GM23338 (cell line): ENCODE data around the gene IPO13. TPM values are rescaled to one million over a fixed set of nuclear protein-coding genes. Genes with fewer than 3 reads are reported as not detected.

ENCODE experiments used
- ATAC-seq: fragments of 200-7000 bp; cut with Tn5 transposase; 3 replicates; pipeline ENCODE4 v1.9.1; 2020
- DNase-seq: peaks from one replicate; pipeline ENCODE4 v3.0.0-alpha.2; 2015; ENCODE audit warnings: low spot score
- H2AFZ ChIP-seq: fragments of 200-600 bp; sonication (generic); 2 replicates; pipeline ENCODE4 v1.8.0; 2016; ENCODE audit warnings: antibody characterized with exemption, mild to moderate bottlenecking, moderate library complexity
- H3F3A ChIP-seq: fragments of 200-600 bp; sonication (generic); replicated peaks from 2 replicates; pipeline ENCODE4 v1.8.0; 2017; ENCODE audit warnings: antibody characterized with exemption, mixed run types, low read depth
- H3K27ac ChIP-seq: fragments of 200-600 bp; sonication (generic); 2 replicates; pipeline ENCODE4 v1.6.1; 2016; ENCODE audit warnings: low read depth
- H3K27me3 ChIP-seq: fragments of 200-600 bp; sonication (generic); 2 replicates; pipeline ENCODE4 v1.8.0; 2016; ENCODE audit warnings: mild to moderate bottlenecking, mixed run types, moderate library complexity; ENCODE audit not compliant: insufficient read depth
- H3K36me3 ChIP-seq: fragments of 200-600 bp; sonication (generic); 2 replicates; pipeline ENCODE4 v1.8.0; 2016; ENCODE audit warnings: mild to moderate bottlenecking; ENCODE audit not compliant: insufficient read depth
- H3K4me1 ChIP-seq: fragments of 200-600 bp; sonication (generic); 2 replicates; pipeline ENCODE4 v1.8.0; 2016; ENCODE audit warnings: mild to moderate bottlenecking, moderate library complexity; ENCODE audit not compliant: insufficient read depth
- H3K4me2 ChIP-seq: fragments of 200-600 bp; sonication (generic); 2 replicates; pipeline ENCODE4 v1.7.1; 2017; ENCODE audit warnings: mixed run types
- H3K4me3 ChIP-seq: fragments of 200-600 bp; sonication (generic); 2 replicates; pipeline ENCODE4 v1.6.1; 2016; ENCODE audit warnings: mixed run types
- H3K79me2 ChIP-seq: fragments of 200-600 bp; sonication (generic); replicated peaks from 2 replicates; pipeline ENCODE4 v1.8.0; 2017; ENCODE audit warnings: mild to moderate bottlenecking; ENCODE audit not compliant: insufficient read depth
- H3K9me2 ChIP-seq: fragments of 200-600 bp; sonication (generic); 2 replicates; pipeline ENCODE4 v1.8.0; 2017; ENCODE audit not compliant: insufficient read depth
- H4K20me1 ChIP-seq: fragments of 200-600 bp; sonication (generic); replicated peaks from 2 replicates; pipeline ENCODE4 v1.8.0; 2017; ENCODE audit warnings: mild to moderate bottlenecking; ENCODE audit not compliant: insufficient read depth
- H3K27ac Mint-ChIP-seq: 2 replicates; pipeline ENCODE4 v1.8.0; 2020; ENCODE audit warnings: inconsistent platforms, mild to moderate bottlenecking, moderate library complexity, mixed read lengths
- H3K27me3 Mint-ChIP-seq: 3 replicates; pipeline ENCODE4 v1.8.0; 2022; ENCODE audit warnings: low read depth, mild to moderate bottlenecking, moderate library complexity, mixed read lengths, inconsistent platforms; ENCODE audit not compliant: insufficient read depth, poor library complexity
- H3K36me3 Mint-ChIP-seq: 3 replicates; pipeline ENCODE4 v1.8.0; 2021; ENCODE audit warnings: low read depth, mild to moderate bottlenecking, inconsistent platforms, moderate library complexity, mixed read lengths
- H3K4me1 Mint-ChIP-seq: 3 replicates; pipeline ENCODE4 v1.8.0; 2020; ENCODE audit warnings: mild to moderate bottlenecking, inconsistent platforms, mixed read lengths
- H3K4me3 Mint-ChIP-seq: 3 replicates; pipeline ENCODE4 v1.8.0; 2021; ENCODE audit warnings: moderate library complexity, mild to moderate bottlenecking, inconsistent platforms, mixed read lengths
- H3K9me3 Mint-ChIP-seq: 3 replicates; pipeline ENCODE4 v1.8.0; 2020; ENCODE audit warnings: moderate library complexity, mild to moderate bottlenecking, inconsistent platforms, mixed read lengths
- CREB1 ChIP-seq: fragments of 250-450 bp; sonication (Bioruptor Pico); IDR thresholded peaks from 2 replicates; pipeline ENCODE4 v1.5.0; 2020; ENCODE audit warnings: low read depth, mild to moderate bottlenecking, moderate library complexity
- EZH2 ChIP-seq: fragments of 200-600 bp; sonication (generic); IDR thresholded peaks from one replicate; pipeline ENCODE4 v1.8.0; 2017; ENCODE audit warnings: antibody characterized with exemption, mild to moderate bottlenecking, low read depth; ENCODE audit not compliant: unreplicated experiment
- JUNB ChIP-seq: IDR thresholded peaks from one replicate; pipeline ENCODE4 v1.6.1; 2016; ENCODE audit warnings: antibody characterized with exemption; ENCODE audit not compliant: unreplicated experiment
- NANOG ChIP-seq: IDR thresholded peaks from 2 replicates; pipeline ENCODE4 v1.6.1; 2016; ENCODE audit warnings: antibody characterized with exemption, borderline replicate concordance
- POLR2AphosphoS5 ChIP-seq: IDR thresholded peaks from 2 replicates; pipeline ENCODE4 v1.6.1; 2016; ENCODE audit warnings: antibody characterized with exemption, low read depth
- ZNF114 ChIP-seq: fragments of 250-450 bp; sonication (Bioruptor Pico); IDR thresholded peaks from 2 replicates; pipeline ENCODE4 v1.5.0; 2020; ENCODE audit warnings: mild to moderate bottlenecking, moderate library complexity
- polyA plus RNA-seq: library from polyadenylated mRNA; unstranded; fragments of >200 nt; fragmentation: Nextera tagmentation; extraction: Ambion mirVana; gene quantifications from 2 replicates; pipeline ENCODE4 v1.2.1, GENCODE V29; 2016
- total RNA-seq: library from RNA; depleted of rRNA; stranded (reverse); fragments of >200 nt; shearing (Covaris generic); gene quantifications from 2 replicates; pipeline ENCODE4 v1.2.3, GENCODE V29; 2014
- TF ChIP-seq, protein P1 (sequence below): IDR thresholded peaks from one replicate; pipeline ENCODE4 v1.6.1; 2018; ENCODE audit warnings: antibody characterized with exemption; ENCODE audit not compliant: unreplicated experiment
- TF ChIP-seq, protein P2 (sequence below), 2 experiments: fragments of 200-600 bp in 1 of 2; sonication (generic) in 1 of 2; conservative IDR thresholded peaks; 2 replicates each; pipeline versions ENCODE4 v1.5.1 to v1.6.1; 2016 to 2017; ENCODE audit warnings: antibody characterized with exemption in 2 of 2, low read depth in 2 of 2, mild to moderate bottlenecking in 2 of 2, moderate library complexity in 1 of 2
- TF ChIP-seq, protein P3 (sequence below): fragments of 250-450 bp; sonication (Bioruptor Pico); IDR thresholded peaks from 2 replicates; pipeline ENCODE4 v1.5.0; 2020; ENCODE audit warnings: mild to moderate bottlenecking, moderate library complexity

Gene IPO13
- total and polyA plus RNA-seq, 2 experiments from 2014 or later = 10.4 to 22.8 TPM

DNA sequence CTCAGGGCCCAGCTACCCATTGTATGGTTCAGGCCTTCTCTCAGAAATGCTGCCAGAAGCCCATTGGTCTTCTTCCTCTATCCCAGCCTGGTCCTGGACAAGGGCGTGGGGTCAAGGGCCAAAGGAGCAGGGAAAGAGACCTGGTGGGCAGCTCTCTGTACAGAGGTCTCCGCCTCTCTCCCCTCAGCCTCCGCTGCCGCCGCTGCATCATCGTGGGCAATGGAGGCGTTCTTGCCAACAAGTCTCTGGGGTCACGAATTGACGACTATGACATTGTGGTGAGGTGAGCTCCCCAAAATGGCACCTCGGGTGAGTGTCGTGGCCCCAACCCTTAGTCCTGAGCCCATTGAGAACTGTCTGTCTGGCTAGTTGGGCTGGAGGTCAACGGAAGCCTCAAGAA, 47.8 kb upstream of the IPO13 start:
- no peaks in the 10 kb centered on the region for H3K4me1 ChIP-seq
- DNase-seq (no peak), ATAC-seq (no peak)
- H3K4me1 Mint-ChIP-seq = no peaks in the 10 kb centered on the region; the same call in 2 of the 3 replicates
- peaks cover 11% of the 10 kb centered on the region for H3K27me3 Mint-ChIP-seq
- TF ChIP-seq POLR2AphosphoS5 (no peak), ZNF114 (CRISPR knock-in tag) (no peak)
- H4K20me1 ChIP-seq = no peaks in the 10 kb centered on the region
- H2AFZ ChIP-seq = no peak overlapping the region
- H3K36me3 ChIP-seq = no peaks in the 10 kb centered on the region
- no peaks in the 10 kb centered on the region for H3K9me3 Mint-ChIP-seq
- no peak overlapping the region for H3K4me2 ChIP-seq
- H3K4me3 ChIP-seq = no peak overlapping the region
- H3K9me2 ChIP-seq = no peaks in the 10 kb centered on the region
- no peak overlapping the region; the same call in 1 of the 2 replicates for H3K27ac Mint-ChIP-seq
- peaks cover 3% of the 10 kb centered on the region; the same call in 1 of the 3 replicates for H3K36me3 Mint-ChIP-seq
- no peaks in the 10 kb centered on the region for H3F3A ChIP-seq
- no peak overlapping the region for H3K27ac ChIP-seq
- no peak overlapping the region for H3K4me3 Mint-ChIP-seq
- H3K27me3 ChIP-seq = no peaks in the 10 kb centered on the region
- H3K79me2 ChIP-seq = no peaks in the 10 kb centered on the region

DNA sequence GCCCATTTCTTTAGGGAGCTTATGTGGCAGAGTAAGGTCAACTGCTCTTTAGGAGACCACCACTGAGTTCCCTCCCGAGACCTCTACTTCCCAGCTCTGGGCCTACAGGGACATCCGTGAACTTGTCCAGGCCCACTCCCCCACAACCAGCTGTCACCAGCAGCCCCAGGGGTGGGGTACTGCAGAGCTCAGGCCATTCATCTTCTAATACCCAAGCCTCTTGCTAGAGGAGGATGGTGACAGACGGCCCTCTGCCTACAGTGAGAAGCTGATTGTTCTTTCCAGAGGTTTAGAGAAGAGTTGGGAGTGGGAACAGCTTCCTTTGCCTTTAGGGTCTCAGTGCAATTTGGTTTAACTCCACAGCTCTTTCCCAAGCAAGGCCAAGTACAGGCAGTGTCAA, 46.4 kb upstream of the IPO13 start:
- no peaks in the 10 kb centered on the region for H3K9me2 ChIP-seq
- no peaks in the 10 kb centered on the region for H3K9me3 Mint-ChIP-seq
- DNase-seq (no peak), ATAC-seq (no peak)
- no peaks in the 10 kb centered on the region for H3K4me1 ChIP-seq
- H3K36me3 ChIP-seq = no peaks in the 10 kb centered on the region
- H3K27ac Mint-ChIP-seq = no peak overlapping the region
- peaks cover 11% of the 10 kb centered on the region for H3K27me3 Mint-ChIP-seq
- TF ChIP-seq, protein P1, sequence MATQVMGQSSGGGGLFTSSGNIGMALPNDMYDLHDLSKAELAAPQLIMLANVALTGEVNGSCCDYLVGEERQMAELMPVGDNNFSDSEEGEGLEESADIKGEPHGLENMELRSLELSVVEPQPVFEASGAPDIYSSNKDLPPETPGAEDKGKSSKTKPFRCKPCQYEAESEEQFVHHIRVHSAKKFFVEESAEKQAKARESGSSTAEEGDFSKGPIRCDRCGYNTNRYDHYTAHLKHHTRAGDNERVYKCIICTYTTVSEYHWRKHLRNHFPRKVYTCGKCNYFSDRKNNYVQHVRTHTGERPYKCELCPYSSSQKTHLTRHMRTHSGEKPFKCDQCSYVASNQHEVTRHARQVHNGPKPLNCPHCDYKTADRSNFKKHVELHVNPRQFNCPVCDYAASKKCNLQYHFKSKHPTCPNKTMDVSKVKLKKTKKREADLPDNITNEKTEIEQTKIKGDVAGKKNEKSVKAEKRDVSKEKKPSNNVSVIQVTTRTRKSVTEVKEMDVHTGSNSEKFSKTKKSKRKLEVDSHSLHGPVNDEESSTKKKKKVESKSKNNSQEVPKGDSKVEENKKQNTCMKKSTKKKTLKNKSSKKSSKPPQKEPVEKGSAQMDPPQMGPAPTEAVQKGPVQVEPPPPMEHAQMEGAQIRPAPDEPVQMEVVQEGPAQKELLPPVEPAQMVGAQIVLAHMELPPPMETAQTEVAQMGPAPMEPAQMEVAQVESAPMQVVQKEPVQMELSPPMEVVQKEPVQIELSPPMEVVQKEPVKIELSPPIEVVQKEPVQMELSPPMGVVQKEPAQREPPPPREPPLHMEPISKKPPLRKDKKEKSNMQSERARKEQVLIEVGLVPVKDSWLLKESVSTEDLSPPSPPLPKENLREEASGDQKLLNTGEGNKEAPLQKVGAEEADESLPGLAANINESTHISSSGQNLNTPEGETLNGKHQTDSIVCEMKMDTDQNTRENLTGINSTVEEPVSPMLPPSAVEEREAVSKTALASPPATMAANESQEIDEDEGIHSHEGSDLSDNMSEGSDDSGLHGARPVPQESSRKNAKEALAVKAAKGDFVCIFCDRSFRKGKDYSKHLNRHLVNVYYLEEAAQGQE = no peak
- TF ChIP-seq JUNB (no peak), EZH2 (no peak), NANOG (no peak), CREB1 (CRISPR knock-in tag) (no peak)
- TF ChIP-seq, protein P2, sequence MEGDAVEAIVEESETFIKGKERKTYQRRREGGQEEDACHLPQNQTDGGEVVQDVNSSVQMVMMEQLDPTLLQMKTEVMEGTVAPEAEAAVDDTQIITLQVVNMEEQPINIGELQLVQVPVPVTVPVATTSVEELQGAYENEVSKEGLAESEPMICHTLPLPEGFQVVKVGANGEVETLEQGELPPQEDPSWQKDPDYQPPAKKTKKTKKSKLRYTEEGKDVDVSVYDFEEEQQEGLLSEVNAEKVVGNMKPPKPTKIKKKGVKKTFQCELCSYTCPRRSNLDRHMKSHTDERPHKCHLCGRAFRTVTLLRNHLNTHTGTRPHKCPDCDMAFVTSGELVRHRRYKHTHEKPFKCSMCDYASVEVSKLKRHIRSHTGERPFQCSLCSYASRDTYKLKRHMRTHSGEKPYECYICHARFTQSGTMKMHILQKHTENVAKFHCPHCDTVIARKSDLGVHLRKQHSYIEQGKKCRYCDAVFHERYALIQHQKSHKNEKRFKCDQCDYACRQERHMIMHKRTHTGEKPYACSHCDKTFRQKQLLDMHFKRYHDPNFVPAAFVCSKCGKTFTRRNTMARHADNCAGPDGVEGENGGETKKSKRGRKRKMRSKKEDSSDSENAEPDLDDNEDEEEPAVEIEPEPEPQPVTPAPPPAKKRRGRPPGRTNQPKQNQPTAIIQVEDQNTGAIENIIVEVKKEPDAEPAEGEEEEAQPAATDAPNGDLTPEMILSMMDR (conservative IDR thresholded peaks at IDR 0.05; ENCODE audit: low read depth in 2 of 2) = no peak
- TF ChIP-seq, protein P3, sequence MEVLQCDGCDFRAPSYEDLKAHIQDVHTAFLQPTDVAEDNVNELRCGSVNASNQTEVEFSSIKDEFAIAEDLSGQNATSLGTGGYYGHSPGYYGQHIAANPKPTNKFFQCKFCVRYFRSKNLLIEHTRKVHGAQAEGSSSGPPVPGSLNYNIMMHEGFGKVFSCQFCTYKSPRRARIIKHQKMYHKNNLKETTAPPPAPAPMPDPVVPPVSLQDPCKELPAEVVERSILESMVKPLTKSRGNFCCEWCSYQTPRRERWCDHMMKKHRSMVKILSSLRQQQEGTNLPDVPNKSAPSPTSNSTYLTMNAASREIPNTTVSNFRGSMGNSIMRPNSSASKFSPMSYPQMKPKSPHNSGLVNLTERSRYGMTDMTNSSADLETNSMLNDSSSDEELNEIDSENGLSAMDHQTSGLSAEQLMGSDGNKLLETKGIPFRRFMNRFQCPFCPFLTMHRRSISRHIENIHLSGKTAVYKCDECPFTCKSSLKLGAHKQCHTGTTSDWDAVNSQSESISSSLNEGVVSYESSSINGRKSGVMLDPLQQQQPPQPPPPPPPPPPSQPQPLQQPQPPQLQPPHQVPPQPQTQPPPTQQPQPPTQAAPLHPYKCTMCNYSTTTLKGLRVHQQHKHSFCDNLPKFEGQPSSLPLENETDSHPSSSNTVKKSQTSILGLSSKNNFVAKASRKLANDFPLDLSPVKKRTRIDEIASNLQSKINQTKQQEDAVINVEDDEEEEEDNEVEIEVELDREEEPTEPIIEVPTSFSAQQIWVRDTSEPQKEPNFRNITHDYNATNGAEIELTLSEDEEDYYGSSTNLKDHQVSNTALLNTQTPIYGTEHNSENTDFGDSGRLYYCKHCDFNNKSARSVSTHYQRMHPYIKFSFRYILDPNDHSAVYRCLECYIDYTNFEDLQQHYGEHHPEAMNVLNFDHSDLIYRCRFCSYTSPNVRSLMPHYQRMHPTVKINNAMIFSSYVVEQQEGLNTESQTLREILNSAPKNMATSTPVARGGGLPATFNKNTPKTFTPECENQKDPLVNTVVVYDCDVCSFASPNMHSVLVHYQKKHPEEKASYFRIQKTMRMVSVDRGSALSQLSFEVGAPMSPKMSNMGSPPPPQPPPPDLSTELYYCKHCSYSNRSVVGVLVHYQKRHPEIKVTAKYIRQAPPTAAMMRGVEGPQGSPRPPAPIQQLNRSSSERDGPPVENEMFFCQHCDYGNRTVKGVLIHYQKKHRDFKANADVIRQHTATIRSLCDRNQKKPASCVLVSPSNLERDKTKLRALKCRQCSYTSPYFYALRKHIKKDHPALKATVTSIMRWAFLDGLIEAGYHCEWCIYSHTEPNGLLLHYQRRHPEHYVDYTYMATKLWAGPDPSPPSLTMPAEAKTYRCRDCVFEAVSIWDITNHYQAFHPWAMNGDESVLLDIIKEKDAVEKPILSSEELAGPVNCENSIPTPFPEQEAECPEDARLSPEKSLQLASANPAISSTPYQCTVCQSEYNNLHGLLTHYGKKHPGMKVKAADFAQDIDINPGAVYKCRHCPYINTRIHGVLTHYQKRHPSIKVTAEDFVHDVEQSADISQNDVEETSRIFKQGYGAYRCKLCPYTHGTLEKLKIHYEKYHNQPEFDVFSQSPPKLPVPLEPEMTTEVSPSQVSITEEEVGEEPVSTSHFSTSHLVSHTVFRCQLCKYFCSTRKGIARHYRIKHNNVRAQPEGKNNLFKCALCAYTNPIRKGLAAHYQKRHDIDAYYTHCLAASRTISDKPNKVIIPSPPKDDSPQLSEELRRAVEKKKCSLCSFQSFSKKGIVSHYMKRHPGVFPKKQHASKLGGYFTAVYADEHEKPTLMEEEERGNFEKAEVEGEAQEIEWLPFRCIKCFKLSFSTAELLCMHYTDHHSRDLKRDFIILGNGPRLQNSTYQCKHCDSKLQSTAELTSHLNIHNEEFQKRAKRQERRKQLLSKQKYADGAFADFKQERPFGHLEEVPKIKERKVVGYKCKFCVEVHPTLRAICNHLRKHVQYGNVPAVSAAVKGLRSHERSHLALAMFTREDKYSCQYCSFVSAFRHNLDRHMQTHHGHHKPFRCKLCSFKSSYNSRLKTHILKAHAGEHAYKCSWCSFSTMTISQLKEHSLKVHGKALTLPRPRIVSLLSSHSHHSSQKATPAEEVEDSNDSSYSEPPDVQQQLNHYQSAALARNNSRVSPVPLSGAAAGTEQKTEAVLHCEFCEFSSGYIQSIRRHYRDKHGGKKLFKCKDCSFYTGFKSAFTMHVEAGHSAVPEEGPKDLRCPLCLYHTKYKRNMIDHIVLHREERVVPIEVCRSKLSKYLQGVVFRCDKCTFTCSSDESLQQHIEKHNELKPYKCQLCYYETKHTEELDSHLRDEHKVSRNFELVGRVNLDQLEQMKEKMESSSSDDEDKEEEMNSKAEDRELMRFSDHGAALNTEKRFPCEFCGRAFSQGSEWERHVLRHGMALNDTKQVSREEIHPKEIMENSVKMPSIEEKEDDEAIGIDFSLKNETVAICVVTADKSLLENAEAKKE (CRISPR knock-in tag) = no peak
- H3K4me3 Mint-ChIP-seq = no peak overlapping the region
- H3K27ac ChIP-seq = no peak overlapping the region
- H3F3A ChIP-seq = no peaks in the 10 kb centered on the region
- H3K4me1 Mint-ChIP-seq = no peaks in the 10 kb centered on the region; the same call in 2 of the 3 replicates
- no peaks in the 10 kb centered on the region for H4K20me1 ChIP-seq
- no peaks in the 10 kb centered on the region for H3K79me2 ChIP-seq
- H2AFZ ChIP-seq = no peak overlapping the region
- no peaks in the 10 kb centered on the region for H3K27me3 ChIP-seq
- no peak overlapping the region for H3K4me2 ChIP-seq
- H3K4me3 ChIP-seq = no peak overlapping the region
- no peaks in the 10 kb centered on the region; the same call in 2 of the 3 replicates for H3K36me3 Mint-ChIP-seq
